Activated CD8-positive, alpha-beta memory T cell treated with anti-CD3 and anti-CD28 coated beads for 36 hours (primary cell): Measurements from ENCODE around the gene IP6K1. TPM values are rescaled to one million over a fixed set of nuclear protein-coding genes. Genes with fewer than 3 reads are reported as not detected.

ENCODE experiments used
- CTCF ChIA-PET: fragments of 350-600 bp; sonication (Branson Sonifier 250); formaldehyde crosslinking; loops from one replicate; lab custom pipeline; 2021; ENCODE audit warnings: antibody characterized with exemption; lab: Charles Lee
- POLR2A ChIA-PET: fragments of 350-600 bp; sonication (Branson Sonifier 250); formaldehyde crosslinking; loops from one replicate; lab custom pipeline; 2021; ENCODE audit warnings: antibody characterized with exemption; lab: Charles Lee
- total RNA-seq, 2 experiments: library from RNA; stranded (reverse); gene quantifications; one replicate each; pipeline ENCODE4 v1.2.3, GENCODE V29; 2021

IP6K1 gene
- total RNA-seq, 2 experiments from 2014 or later = 38.5 to 40.5 TPM

DNA sequence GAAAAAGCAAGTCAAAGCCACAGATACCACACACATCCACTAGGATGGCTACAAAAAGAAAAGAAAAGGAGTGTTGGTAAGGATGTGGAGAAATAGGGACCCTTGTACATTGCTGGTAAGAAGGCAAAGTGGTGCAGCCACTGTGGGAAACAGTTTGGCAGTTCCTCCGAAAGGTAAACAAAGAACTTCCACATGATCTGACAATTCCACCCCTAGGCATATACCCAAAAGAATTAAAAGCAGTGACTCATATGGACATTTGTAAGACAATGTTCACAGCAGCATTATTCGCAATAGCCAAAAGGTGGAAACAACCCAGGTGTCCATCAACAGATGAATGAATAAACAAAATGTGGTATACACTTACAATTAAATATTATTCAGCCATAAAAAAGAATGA lies 40.4 kb downstream of the IP6K1 start:
- ChIA-PET CTCF (no interaction called here), POLR2A (no interaction called here)

DNA sequence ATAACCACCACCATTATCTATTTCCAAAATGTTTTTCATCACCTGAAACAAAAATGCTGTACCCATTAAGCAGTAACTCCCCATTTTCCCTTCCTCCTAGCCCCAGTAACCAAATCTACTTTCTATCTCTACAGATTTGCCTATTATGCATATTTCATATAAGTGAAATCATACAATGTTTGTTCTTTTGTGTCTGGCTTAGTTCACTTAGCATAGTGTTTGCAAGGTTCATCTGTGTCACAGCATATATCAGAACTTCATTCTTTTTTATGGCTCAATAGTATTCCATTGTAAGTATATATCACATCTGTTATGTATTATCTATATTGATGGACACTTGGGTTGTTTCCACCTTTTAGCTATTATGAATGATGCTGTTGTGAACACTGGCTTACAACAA lies 45.9 kb downstream of the IP6K1 start:
- CTCF ChIA-PET = no interaction called here
- POLR2A ChIA-PET = no interaction called here

DNA sequence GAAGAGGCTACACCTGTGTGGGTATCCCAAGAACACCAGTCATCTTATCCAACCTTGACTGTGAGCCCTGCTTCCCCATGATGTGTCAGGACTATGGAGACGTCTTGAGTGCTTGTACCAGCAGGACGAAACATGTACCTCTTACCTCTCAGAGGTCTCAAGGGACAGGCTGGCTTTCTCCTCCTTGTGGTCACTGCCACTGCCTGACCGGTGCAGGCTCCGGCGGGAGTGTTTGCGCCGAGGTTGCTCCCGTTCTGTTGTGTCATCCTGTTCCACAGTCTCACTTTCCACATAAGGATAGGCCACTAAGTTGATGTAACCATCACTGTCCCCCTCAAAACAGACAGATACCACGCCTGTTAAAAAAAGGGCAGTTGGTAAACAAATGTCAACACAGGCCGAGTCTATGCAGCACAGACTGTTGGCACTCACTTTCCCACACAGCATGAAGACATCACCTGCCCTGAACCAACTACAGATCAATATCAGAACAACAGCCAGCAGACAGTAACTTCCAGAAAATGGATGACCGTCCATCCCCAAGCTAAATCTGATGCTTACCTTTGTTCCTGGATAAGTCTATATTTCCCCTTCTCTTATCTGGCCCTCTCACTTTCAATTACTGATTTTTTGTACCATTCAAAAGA lies 48.2 kb downstream of the IP6K1 start:
- ChIA-PET CTCF (interaction anchor here (0.7 kb wide), 1 partner anchor 65 kb away, joined by 4 read pairs; the partner anchor contains the start of gene INKA1), POLR2A (no interaction called here)

DNA sequence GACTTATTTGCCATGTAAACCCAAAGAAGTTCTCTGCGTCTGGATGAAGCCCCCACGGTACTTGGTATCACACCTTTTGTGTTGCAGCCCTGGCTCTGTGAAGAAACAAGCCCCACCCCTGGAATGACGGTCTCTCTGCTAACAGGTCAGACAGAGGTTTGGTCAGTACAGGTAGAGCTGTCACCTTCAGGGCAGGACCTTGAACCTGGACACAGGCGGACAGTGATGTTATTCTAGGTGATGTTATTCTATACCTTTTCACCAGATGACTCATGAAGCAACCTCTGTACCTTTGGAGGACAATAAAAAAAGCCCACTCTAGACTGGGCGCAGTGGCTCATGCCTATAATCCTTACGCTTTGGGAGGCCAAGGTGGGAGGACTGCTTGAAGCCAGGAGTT lies 51.6 kb downstream of the IP6K1 start:
- CTCF ChIA-PET = no interaction called here
- POLR2A ChIA-PET = no interaction called here

DNA sequence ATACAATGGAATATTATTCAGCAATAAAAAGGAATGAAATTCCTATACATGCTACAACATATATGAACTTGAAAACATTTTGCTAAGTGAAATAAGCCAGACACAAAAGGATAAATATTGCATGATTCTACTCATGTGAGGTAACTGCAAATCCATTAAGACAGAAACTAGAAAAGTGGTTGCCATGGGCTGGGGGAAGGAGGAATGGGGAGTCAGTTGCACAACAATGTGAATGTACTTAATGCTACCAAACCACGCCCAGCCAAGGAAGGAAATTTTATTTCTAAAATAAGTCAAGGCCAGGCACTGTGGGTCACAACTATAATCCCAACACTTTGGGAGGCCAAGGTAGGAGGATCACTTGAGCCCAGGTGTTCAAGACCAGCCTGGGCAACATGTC lies 52.8 kb downstream of the IP6K1 start:
- CTCF ChIA-PET = interaction anchor here (0.6 kb wide), 1 partner anchor 9 kb away, joined by 3 read pairs; no protein-coding TSS in a partner anchor
- POLR2A ChIA-PET = no interaction called here

DNA sequence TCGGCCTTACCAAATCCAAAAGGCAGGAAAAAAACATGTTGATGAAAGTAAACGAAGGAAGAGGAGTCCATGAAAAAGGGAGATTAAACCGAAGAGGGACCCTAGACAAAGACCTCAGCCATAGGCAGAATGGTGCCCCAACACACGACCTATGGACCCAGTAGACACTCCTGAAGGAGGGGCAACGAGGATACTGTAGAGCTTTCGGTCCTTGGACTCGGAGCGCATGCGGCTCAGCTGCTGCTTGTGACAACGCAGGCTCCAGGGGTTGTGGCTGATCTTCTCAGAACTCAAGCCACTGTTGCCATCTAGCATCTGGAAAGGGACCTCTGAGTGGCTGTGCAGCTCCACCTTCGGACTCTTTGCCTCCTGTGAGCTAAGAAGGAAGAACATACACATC lies 53.7 kb downstream of the IP6K1 start:
- ChIA-PET POLR2A (no interaction called here), CTCF (no interaction called here)

DNA sequence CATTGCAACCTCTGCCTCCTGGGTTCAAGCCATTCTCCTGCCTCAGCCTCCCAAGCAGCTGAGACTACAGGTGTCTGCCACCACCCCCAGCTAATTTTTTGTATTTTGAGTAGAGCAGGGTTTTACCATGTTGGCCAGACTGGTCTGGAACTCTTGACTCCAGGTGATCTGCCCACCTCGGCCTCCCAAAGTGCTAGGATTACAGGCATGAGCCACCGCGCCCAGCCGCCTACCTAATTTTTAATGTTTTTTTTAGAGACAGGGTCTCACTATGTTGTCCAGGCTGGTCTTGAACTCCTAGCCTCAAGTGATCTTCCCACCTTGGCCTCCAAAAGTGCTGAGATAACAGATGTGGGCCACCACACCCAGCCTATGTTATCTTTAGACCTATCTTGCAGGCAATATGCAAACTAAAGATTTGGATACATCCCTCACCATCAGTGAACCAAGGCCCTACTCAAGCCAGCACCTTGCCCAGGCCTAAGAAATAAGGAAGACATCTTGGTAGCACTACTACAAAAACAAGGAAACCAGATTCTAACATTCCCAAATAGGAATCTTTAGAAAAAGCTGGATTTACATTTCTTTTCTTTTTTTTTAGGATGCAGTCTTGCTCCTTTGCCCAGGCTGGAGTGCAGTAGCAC lies 56.3 kb downstream of the IP6K1 start:
- CTCF ChIA-PET = no interaction called here

DNA sequence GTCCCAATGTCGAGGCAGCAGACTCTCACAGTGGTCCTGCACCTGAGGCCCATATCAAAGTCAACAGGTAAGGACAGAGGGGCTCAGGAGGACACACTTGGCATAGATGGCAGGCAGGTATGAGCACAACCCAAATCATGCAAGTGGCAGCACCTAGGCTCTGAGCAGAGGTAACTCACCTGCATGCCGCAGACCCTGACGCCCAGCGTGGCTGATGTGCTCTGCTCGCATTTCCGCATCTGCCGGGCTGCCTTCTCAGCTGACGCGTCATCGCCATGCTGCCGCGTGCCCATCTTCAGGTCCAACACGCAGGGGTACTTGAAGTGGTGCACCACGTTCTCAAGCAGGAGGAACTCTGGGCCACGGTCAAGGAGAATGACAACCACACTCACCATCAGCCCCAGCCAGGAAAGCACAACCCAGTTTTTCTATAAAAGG lies 58.4 kb downstream of the IP6K1 start:
- POLR2A ChIA-PET = no interaction called here
- CTCF ChIA-PET = no interaction called here

More for the DNA sequence above, 56.3 kb downstream of the IP6K1 start:
- POLR2A ChIA-PET = no interaction called here

DNA sequence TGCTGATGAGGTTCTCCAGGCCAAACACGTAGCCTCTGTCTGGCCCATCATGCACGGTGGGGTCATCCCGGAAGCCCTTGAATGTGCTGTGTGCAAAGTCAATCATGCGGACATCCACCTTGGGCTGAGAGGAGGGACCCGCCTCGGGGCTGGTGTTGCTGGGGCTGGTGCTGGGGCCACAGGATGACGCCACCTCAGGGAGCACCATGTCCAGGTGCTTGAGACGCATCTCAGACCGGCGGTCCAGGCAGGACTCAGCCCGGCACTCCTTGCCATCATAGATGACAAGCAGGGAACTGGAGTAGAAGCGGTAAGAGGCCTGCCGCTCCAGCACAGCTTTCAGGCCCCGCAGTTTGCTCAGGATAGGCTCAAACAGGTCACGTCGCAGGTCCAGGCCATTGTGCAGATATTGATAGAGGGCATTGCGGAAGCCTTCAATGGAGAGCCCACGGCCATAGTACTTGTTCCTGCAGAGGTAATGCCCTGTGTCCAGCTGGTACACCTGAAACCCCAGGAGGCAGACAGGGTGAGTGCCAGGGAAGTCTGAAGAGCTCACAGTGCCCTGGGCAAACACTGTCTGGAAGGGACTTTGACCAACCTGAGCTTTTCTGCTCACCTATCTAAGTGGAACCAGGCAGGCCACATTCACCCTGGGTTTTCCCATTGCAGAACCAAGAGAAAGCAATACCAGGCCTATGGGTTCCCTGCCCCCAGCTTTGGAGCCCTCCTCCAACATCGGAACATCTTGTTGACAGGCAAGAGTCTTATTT lies 59.0 kb downstream of the IP6K1 start:
- ChIA-PET CTCF (no interaction called here), POLR2A (interaction anchor here (0.6 kb wide), 1 partner anchor 302 kb away, joined by 5 read pairs; no protein-coding TSS in a partner anchor)

DNA sequence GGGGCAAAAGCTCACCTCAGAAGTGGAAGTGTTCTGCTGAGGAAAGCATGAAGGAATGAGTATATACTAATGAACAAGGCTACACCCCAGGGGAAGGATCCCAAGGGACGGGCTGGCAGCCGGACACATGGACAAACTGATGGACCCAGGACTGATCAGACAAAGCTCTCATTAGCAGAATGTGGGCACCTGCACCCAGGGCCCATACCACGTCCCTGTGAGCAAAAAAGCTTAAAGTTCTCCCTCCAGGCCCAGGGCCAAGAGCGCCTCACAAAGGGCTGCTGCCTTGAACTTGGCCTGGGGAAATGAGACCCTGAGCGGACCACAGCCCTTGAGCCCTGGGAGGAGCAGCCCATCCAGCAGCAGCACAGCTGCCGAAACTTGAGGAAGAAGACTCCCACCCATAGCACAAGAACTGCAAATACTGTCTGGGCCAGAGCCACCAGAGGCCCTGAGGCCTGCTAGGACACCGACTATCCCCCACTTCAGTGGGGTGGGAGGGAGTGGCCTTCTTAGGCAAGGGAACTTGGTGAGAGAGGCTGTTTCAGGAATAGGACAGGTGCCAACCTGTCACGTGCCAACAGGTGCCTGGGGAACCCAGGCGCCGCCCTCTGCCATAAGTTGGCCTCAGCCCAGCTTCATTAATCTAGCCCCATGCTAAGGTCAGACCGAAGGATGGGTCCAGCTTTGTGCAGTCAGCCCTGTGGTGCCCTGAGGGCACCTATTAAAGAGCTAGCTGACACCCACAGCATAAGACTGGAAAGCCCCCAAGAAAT lies 60.2 kb downstream of the IP6K1 start:
- CTCF ChIA-PET = interaction anchor here (1.5 kb wide), 1 partner anchor 77 kb away, joined by 4 read pairs; the partner anchor contains the start of gene INKA1
- POLR2A ChIA-PET = interaction anchor here (0.6 kb wide), 1 partner anchor 388 kb away, joined by 7 read pairs; no protein-coding TSS in a partner anchor

DNA sequence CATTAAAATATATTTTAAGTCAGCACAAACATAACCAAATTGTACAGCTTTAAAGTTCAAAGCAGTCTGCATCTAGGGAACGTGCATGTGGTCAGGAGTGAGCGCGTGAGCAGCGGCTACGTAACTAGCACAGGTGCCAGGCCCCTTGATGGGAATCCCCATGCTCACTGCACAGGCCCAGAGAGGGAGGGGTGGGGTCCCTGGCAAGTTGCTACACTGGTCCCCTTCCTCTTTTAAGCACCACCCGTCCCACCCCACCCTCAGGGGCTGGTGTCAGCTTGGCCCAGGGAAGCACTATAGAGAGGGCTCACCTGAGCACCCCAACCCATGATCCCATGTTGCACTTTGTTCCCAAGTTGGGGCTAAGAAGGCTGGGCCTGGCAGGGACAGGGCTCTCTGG lies 61.8 kb downstream of the IP6K1 start:
- ChIA-PET CTCF (interaction anchor here (0.6 to 1.0 kb wide), 2 partner anchors 9 to 185 kb away, joined by 3 read pairs; no protein-coding TSS in a partner anchor), POLR2A (interaction anchor here (1.4 kb wide), 1 partner anchor 170 kb away, joined by 3 read pairs; the partner anchor contains the start of gene BSN)

DNA sequence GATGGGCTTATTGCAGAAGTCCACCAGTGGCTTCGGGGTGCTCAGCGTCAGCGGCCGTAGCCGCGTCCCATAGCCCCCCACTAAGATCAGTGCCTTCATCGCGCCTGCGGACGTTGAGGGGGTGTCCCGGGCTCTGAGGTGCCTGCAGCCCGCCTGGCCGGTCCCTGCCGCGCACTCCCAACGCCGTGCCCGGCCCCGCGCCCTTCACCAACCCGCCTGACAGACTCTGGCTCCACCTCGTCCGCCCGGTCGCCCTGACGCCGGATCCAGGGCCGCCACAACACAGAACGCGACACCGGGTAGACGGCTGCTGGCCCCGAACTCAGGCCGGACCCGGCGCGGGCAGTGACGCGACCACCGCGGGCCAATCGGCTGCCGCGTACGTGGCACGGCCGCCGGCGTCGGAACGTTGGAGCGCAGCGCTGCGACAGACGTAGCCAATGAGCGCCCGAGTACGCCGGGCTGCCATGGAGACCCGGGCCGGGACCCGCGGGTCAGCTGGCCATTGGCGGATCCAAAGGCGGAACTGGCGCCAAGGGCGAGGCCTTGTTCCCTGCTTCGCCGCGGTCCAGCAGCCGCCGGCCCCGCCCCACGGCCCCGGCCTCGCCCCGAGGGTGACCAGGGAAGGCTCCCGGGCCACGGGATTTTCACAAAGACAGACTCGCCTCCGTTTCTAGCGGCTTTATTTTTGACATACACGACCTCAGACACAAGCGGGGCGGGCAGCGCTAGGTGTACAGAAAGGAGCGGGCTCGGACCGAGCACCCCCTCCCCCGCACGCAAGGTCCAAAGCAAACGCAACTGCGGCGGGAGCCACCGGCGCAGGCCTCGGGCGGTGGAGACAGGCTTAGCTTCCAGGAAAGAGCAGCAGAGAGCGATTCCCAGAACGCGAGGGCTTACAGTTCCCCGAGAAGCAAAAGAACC lies 62.5 kb downstream of the IP6K1 start, which contains the start of gene GMPPB:
Gene GMPPB (minus strand): TSS at position 324 of the 924 bp plus-strand sequence. CDS start 225 bp downstream, at position 99.
- ChIA-PET POLR2A (interaction anchor here (0.7 to 1.4 kb wide), 4 partner anchors 9 to 254 kb away, joined by 3 read pairs; partner anchors contain the start of genes BSN and IP6K1), CTCF (interaction anchor here (1.0 kb wide), 1 partner anchor 184 kb away, joined by 3 read pairs; no protein-coding TSS in a partner anchor)

DNA sequence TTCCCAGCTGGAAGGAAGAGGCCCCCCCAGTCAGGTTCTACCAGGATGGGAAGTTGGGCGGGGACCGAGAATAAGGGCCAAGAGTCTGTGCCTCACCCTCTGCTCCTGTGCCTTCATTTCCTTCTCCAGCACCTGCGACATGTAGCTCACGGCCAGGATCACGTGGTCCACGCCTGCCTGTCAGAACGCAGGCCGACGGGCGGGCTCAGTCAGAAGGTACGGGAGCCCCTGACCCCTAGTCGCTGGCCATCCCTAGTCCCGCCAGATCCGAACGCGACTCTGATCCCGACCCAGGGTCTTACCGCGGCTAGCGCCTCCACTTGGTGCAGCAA lies 63.1 kb downstream of the IP6K1 start:
- ChIA-PET CTCF (interaction anchor here (1.0 kb wide), 1 partner anchor 184 kb away, joined by 3 read pairs; no protein-coding TSS in a partner anchor), POLR2A (interaction anchor here (0.6 to 1.4 kb wide), 5 partner anchors 8 to 253 kb away, joined by 3 to 4 read pairs (median 3); partner anchors contain the start of genes BSN and IP6K1)

DNA sequence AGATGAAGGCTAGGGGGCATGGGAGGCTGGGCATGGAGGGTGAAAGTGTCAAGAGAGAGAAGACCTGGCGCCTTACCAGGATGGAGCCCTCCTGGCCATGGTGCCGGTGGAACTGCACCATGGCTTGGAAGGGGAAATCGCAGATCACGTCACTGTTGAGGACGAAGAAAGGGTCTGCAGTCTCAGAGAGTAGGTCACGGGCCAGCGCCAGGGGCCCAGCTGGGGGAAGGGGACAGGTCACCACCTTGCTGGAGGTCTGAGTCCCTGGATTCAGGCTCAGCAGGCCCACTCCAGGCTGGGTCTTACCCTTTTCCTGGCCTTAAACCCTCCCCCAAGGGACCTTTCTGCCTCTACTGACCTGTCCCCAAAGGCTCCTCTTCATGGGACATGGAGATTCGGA lies 63.4 kb downstream of the IP6K1 start:
- ChIA-PET CTCF (no interaction called here), POLR2A (interaction anchor here (0.6 to 1.4 kb wide), 5 partner anchors 8 to 253 kb away, joined by 3 to 4 read pairs (median 3); partner anchors contain the start of genes BSN and IP6K1)

DNA sequence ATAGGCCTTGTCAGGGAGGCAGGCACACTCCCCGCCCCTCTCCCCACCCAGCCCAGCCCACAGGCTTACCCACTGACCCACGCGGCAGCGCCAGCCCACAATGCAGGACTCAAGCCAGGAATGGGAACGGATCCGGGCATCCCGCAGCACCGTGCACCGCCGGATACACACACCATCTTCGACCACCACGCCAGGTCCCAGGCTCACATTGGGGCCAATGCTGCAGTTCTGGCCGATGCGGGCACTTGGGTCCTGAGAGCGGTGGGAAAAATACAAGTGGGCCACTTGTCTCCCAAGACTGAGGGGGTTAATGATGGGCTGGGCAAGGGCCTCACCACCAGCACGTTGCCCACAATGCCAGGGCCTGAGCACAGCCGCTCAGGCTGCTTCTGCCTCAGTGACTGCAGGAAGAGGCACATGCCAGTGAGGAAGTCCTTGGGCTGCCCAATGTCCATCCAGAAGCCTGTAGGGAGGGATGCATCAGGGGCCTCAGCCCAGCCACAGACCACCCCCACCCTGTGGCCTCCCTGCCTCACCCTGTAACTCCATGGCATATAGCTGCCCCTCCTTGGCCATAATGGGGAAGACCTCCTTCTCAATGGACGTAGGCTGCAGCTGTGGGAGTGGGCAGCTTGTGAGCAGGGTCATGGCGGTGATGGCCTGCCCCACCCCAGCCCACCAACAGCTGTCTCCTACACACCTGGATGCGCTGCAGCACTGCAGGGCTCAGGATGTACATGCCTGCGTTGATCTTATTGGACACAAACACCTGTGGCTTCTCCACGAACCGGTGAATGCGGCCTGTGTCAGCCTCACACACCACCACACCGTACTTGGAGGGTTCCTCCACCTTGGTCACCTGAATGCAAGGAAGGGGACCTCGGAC lies 64.2 kb downstream of the IP6K1 start:
- ChIA-PET POLR2A (interaction anchor here (1.1 kb wide), 1 partner anchor 81 kb away, joined by 3 read pairs; the partner anchor contains the start of gene INKA1), CTCF (interaction anchor here (0.6 kb wide), 1 partner anchor 129 kb away, joined by 3 read pairs; no protein-coding TSS in a partner anchor)

DNA sequence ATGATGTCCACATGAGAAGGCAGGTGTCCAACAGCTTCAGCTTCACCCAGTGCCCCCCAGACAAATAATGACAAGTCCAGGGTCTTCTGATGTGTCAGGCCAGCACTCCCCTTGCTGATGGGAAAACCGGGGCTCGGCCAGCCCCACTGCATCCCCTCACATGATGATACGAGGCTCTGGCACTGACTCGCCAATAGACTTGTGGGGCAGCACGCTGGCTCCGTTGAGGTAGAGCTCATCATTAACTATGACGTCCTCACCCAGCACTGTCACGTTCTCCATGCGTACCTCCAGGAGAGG lies 64.8 kb downstream of the IP6K1 start:
- ChIA-PET POLR2A (interaction anchor here (1.1 kb wide), 1 partner anchor 82 kb away, joined by 3 read pairs; the partner anchor contains the start of gene INKA1), CTCF (interaction anchor here (0.6 kb wide), 1 partner anchor 129 kb away, joined by 3 read pairs; no protein-coding TSS in a partner anchor)
